ENCODE results near the gene KIF5A.
A peak's percentile ranks its signal among the peaks of the same experiment; 100 is the strongest.

KIF5A gene

DNA sequence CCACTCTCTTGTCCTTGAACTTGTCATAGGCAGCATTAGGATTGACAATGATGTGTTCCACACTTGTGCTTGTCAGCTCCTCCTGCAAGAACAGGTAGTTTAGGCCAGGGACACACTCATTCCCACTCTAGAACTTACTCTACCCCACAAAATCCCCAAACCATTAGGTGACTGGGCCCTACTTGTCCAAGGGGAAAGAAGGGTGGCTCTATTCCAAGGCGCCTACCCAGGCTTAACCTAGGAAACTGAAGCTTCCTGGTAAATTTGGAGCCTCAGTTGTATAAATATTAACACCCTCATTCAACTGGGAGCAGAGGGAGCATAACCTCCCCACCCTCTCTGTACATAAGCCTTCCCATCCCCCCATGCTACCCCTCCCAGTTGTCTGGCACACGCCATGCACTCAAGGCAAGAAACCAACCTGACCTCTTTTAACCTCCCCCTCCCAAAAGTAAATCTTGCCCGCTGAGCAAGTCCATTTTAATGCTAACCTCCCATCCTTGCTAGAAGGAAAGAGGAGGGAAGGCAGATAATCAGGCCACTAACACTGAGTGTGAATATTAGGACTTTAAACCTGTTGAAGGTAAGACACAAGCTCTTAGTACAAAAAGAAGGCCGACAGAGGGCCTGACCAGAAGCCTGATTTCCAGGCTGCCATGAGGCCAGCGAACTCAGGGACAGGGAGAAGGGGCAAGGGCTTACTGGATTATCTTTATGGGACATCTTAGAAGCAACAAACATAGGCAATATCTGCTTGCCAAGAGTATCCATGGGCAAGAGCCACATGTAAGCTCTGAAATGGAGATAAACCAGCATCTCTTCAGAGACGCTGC, 13.9 kb upstream of the KIF5A start:
- no peak for DNase-seq

DNA sequence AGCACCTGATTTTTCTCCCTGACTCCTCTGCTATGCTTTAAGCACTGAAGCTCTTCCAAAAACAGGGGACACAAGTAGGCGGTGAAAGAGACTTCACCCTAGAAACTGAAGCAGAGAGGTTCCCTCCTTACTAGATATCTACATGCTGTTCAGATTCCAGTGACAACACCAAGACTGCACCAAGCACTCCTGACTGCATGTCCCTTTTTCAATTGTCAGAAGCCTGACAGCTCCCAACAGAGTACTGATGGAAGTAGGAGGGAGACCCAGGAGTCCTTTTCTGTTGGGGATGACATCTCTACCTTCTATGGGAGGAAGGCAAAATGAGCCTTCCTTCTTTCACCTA, 13.3 kb upstream of the KIF5A start:
- DNase-seq, result no peak

DNA sequence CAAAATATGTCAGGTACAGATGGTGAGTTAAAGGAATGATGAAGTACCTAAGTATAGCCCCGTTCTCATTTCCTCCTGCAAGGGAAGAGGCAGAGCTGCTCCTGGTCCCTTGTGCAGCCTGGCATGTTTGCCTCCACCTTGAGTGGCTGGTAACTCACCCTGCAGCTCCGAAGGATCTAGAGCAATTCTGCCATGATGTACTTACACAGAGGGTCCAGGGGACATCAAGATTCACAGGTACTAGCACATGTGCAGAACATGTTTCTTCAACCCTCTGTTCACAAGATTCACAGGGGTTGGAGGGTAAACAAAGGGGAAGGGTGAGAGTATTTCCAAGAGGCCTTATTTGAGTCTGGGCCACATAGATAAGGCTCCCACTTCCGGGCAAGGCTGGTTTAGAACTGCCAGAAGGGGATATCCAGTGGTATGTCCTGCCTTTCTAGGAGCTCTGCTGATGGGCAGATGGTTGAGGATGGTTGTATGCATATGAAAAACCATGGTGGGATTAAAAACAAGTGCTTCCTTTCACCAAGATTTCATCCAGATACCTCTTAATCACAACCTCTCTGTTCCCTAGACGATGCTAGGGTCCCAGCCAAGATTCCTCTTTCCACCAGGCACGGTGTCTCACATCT, 10.6 kb upstream of the KIF5A start:
- DNase-seq, result no peak

DNA sequence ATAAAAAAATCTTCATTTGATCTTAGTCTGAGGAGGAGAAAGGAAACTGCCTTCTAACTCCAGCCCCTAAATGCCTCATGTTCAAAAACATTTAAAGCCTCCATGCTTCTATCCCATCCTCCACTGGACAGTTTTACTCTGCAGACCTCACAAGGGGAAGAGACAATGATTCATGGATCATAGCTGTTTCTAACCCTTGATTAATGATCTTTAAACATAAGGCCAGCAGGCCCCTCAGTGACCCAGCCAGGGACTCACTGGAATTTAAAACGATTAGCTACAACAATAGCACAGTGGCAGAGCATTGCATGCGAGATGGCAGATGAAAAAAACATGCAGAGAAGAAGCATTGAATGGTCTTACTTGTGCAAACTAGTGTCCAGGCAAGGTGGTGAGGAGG, 8.8 kb upstream of the KIF5A start:
- DNase-seq, result no peak

DNA sequence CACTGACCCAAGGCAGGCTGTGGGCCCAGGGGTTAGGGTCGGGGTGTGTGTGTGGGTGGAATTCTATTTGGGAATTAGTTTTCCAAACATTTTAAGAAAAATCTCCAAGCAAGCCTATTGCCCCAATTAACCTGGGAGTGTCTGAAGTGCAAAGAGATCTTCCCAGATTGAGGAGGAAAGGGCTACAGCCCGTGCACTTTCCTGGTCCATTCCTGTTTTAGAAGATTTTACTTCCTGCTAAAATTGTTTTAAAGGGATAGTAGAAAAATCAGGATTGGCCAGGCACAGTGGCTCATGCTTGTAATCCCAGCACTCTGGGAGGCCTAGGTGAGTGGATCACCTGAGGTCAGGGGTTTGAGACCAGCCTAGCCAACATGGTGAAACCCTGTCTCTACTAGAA, 8.1 kb upstream of the KIF5A start:
- no peak for DNase-seq

DNA sequence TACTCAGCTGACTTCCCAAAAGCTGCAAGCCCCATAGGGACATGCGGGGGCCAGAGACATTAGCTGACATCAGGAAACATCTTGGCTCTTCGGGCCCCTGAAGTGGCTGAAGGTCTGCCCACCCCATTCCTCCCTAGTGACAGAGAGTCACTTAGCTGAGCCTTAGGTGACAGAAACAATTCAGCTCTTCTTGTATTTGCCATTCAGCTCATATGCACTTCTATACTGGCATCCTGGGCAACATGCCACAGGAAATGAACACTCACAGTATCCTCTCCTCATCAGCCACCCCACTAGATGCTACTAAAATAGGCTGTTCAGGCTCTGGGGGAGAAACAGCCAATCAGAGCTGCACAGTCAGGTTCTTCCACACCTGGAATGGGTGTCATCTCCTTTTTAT, 6.3 kb upstream of the KIF5A start:
- no peak for DNase-seq

DNA sequence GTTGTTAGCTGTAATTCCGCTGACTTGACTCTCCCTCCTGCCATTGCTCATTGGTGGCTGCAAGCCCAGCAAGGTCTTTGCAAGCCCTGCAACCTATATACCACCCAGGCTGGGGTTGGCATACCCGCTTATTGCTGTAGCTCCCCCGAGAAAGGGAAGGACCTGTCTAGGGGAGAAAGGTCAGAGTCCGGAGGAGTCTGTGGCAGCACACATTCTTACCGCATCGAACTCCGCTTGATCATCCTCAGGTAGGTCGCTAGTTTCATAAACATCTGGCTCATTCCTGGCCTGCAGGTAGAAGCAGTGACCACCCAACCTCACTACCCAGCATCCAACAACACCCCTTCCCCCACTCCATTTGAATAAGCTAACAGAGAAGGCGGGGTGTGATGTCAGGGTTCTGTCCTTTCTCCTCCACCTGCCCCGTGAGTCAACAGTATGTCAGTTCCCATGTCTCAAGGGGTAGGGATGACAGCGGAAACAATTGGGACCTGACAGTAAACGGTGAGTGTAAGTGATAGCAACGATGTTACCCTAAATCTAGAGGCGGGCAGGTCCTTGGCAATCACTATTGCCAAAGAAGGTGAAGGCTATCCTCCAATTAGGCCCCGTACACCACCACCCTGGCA, 3.9 kb upstream of the KIF5A start:
- DNase-seq, result no peak

DNA sequence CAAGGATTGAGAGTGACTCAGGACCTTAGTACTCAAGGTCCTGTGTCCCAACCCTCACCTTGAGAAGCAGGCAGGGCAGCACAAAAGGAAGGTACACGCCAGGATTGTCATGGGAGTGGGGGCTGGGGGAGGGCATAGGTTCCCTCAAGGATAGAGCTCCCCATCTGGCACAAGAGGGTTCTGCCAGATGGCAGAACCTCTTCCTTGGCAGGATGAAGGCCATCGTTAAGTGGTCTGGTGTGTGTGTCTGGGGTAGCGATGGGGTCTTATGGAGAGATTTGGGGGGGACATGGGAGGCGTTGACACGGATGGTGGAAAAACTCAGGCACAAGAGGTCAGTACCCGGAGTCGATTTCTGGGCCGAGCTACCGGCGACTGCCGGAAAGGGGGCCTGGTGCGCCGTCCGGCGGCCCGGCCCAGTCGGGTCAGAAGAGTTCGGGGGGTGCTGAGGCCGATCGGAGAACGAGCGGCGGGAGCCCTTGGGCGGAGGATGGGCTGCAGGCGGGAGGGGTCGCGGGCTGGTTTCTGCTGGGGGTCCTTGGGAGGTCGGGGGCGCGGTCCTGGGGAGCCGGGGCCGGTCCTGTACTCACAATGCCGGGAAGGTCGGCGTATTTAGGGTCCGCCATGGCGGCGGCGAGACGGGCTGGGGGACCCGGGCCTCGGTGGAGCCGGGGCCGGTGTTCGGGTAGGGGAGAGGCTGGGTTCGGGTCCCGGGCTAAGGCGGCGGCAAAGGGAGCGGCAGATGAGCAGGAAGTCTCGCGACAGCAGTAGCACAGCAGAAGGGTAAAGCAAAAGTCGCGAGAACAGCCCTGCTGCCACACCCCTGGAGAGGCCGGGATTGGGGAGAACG, 3.2 kb upstream of the KIF5A start, which contains the start of gene DCTN2:
DCTN2 (minus strand) TSS at position 755 of the 850 bp plus-strand sequence; CDS start at position 626, 129 bp downstream.
- peak; percentile 99 for DNase-seq

DNA sequence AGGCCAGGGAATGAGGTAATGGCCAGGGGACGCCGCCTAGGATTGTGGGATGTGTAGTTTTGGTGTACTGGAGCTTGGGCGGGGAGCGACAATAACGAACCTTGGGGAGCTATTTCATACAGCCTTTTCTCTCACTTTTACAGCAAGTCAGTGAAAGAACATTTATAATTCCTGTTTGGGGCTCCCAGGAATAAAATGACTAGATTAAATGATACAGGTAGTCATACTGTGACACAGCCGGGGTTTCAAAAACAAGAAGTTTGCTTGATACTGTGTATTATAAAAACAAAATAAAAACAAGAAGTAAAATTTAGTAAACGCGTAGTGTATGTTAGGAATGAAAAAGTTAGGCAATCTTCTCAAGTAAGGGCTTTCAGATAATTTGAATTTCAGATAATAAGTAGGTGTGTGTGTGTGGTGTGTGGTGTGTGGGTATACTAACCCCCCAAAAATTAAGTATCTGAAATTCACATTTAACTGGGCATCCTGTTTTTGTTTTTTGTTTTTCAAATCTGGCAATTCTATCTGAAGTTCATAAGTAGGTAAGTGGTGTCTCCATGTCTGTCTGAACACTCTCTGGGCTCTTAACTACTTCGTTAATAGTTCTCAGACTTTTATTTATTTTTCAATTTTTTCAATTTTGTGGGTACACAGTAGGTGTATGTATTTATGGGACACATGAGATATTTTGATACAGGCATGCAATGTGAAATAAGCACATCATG, 2.4 kb upstream of the KIF5A start:
- DNase-seq, result no peak

DNA sequence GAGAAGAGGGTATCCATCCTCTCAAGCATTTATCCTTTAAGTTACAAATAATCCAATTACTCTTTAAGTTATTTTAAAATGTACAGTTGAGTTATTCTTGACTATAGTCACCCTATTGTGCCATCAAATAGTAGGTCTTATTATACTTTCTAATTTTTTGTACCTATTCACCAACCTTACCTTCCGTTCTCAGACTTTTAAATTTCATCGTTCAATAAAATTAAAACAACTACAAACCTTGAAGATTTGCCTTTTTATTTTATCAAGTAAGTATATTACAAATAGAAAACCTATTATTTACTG, 1.9 kb upstream of the KIF5A start:
- no peak for DNase-seq

DNA sequence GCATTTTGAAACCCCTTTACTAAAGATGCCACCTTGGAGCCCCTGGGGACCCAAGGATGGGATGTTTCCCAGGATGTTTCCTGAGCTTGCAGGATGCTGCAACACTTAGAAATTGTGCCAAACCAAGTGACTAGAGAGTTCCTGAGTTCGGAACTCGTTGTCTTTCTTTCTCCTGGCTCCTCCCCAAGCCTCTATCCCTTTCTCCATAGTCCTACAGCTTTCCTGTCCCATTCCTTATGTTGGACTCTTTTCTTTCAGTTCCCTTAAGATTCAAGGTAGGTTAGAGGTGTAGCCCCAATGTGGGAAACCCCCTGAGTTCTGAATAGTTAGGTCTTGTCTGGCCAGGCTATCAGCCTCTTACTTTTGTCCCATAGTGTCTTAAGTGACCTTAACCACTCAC, 1.4 kb upstream of the KIF5A start:
- DNase-seq, result no peak

DNA sequence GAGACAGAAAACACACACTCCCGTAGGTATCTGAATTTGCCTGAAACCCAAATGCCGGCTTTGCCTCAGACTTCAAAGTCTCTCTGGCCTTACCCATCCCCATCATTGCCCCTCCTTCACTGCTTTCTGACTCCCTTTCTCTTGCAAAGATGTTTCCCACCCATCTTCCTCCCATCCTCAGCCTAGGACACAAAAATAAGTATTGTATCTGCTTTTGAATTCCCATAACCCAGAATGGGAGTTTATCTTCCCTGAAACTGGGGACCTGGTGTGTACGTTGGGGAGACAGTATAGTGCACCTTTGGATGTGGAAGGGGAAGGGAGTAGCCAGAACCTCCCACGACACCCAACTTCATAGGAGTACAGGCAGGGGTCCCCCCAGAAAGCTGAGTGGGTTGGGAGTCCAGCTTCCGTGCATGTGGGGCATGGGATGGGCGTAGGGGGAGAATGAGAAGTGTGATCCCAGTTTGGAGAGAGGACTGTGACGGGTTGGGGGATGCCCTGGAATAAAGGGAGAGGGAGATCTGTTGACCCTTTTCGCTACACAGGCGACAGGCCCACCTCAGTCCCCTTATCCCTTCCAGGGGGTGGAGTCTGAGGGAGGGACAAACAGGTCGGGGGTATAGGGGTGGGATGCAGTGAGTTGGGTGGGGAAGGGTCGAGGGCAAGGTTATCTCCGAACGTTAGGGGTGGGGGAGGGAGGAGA, 488 bp upstream of the KIF5A start:
- no peak for DNase-seq

DNA sequence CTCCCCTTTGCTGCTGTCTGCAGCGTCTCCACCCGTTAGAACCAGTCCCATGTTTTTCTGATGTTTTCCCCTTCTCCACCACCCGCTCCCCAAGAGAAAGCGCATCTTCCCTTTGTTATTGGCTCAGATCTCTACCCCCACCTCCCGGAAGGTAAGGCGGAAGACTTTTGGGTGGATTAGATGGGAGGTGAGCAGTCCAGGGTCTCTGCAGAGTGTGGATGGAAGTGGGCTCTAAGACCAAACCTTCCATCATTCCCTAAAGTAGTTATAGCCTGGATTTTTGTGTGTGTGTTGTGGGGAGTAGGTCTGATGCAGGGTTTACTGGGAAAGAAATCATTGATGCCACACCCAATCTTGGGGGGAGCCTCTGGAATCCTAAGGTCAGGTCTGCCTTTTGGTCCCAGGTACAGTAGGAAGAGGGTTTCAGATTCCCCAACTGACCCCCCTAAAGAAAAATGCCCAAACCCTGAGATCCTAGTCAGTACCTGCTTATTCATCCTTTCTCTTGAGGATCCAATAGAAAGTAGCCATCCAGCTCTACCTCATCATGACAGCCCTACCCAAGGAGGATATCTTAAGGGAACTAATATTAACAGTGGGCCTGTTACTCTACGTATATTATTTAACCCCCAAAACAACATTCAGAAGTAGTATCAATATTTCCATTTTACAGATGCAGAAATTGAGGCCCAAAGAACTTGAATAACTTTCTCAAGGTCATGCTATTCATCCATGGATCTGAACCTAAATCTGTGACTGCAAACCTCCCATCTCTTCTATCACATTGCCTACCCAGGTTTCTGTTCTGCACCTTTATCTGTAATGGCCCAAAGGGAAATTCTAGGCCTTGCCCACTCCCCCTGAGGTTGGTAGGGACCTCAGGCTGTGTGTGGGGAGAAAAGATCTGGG, 1.1 kb downstream of the KIF5A start:
- DNase-seq, result no peak

DNA sequence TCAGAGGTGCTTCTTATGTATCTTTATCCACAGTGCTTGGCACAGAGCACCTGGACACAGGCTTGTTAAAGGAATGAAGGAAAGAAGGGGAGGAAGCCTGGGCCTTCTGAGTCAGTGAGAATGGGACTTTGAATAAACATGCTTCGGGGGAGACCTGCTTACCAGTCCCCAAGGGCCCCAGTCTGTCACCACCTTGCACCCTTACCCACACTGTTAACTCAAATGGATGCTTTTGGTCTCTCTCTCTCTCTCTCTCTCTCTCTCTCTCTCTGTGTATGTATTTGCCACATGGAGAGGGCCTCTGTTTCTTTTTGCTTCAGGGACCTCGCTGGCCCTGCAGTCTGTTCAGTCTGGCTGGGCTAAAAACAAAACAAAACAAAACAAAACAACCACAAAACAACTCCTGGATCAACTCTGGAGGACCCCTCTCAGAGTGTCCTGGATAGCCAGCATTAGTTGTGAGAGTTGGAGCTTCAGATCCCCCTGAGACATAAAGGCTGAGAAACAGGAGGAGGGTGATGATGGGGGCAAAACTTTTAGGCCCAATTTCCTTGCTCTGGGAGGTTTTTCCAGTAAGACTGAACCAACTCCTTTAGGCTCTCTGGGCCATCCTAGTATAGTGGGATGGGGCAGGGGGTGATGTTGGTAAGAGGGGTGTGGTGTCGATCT, 1.9 kb downstream of the KIF5A start:
- no peak for DNase-seq

DNA sequence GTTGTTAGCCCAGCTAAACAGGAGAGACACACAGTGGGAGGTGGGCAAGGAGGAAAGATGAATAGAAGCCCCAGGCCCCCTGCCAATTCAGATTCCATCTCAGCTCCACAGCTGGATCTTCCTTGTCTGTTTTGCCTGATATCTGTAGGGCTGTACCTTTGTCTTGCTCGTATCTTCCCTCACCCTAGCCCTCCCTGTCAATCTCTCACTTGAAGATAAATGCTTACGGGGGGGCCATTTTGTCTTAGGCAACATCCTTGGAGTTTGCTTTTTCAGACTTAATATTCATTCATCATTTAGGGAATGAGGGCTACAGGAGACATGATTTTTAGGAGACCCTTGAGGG, 2.4 kb downstream of the KIF5A start:
- DNase-seq, result no peak

DNA sequence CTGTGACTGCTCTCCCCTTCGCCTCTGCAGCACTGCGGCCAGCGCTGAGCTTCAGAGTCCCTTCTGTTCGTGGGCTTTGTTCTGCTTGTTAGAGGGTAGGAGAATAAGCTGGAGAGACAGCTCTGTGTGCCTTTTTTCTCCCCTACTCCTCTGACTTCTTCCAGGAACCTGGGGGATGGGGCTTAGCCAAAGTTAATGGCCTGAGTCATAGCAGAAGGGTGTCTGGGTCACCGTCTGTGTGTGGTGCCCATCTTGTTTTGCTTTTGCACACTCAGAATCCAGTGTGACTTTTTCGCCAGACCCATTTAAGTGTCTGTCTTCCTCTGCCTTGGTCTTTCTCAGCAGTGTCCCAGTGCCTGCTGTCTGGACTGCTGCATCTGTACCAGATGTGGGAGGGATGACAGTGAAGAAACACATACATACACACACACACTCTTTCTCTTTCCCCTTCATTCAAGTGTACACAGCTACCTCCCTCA, 3.0 kb downstream of the KIF5A start:
- DNase-seq, result no peak

DNA sequence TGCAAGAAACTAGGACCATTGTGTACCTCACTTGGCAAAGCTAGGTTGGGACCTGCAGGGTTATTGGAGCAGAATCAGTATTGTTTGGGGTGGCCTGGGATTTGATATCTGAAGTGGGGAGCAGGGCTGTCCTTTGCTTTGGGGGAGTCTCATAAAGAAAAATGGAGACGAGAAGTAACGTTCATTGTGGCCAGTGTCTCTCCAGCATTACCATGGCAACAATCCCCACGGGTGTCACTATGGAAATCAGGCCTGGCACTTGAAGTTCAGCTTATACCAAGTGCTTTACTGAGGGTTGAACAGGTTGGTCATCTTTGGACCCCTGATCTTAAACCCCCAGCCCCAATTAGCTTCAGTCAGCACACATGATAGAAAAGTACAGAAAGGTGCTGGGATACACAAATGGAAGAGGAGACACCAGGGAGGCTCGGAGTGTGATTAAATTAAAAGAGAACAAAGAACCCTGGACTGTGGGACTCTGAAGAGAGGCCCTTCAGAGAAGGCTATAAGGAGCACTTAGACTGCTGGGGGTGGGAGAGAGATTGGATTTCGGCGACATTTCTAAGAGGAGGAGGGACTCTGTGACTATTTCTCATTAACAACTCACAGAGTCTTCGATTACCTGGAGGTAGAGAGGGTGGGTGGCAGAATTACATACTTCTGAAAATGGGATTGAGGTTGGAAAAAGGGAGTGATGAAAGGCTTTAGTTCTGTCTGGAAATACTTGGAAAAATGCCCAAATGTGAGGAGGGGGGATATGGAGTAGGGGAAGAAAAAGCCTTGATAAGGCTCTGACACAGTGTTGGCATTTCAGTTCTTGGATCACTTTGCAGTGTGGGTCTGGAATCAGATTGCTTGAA, 3.7 kb downstream of the KIF5A start:
- peak; percentile 68 for DNase-seq

DNA sequence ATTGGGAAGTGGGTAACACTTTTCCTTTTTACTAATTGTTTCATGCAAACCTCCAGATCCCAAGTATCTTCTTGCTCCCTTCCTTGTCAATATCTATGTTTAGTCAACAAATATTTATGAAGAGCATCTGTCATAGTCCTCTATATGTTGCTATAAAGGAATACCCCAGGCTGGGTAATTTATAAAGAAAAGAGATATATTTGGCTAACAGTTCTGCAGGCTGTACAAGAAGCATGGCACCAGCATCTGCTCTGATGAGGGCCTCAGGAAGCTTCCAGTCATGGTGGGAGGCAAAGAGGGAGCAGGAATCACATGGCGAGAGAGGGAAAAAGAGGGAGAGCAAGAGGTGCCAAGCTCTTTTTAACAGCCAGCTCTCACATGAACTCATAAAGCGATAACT, 4.6 kb downstream of the KIF5A start:
- no peak for DNase-seq

DNA sequence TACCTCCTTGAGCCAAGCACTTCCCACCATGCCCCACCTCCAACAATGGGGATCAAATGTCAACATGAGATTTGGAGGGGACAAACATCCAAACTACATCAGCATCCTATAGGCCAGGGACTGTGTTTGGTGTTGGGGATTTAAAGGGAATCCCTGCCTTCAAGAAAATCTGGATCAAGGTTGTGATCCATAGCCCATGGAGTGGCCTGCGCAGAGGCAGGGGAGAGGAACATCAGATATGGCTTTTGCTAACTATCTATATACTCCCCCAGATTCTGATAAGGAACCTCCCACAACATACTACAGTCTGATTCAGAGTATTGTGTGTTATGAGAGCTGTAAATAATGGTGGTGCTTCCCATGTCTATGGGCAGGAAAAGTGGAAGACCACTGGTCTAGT, 5.1 kb downstream of the KIF5A start:
- DNase-seq, result no peak

Data from eye (tissue), 1 donor.